ENCODE results near the gene COMMD1.

COMMD1 gene

DNA sequence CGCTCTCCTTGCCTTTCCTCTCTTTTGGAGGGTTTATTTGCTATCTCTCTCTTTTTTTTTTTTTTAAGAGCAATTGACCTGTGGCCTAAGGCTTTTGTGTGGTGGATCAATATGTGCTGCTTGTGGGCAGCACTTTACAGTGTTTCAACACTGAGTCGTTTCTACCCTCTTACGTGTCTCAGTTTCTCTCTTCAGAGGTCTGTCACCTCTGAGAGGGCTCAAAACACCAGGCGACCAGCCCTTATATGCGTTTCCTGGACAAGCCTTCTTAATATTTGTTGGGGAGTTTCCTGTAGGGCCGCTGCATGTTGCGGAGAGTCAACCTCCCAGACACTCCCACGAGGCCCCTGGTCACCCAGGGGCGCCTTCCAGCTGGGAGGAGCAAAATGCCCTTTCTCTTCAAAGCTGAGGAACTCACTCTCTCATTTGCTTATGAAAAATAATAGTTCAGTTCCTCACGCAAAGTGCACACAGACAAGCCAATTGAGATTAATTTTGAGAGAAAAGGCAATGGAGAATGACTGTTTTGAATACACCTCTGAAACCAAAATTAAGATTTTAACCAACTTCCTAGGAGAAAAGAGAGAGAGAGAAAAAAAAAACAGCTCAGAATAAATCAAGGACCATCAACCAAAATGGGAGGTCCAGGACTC is 194.2 kb downstream of the COMMD1 start:
- no peak overlapping the region for H2AFZ ChIP-seq (ENCODE audit: low read length)
- no peaks in the 10 kb centered on the region for H3K27me3 ChIP-seq (replicated peaks; ENCODE audit: insufficient read depth, low read length)
- no peak overlapping the region for H3K4me3 ChIP-seq (ENCODE audit: low read length)
- no peaks in the 10 kb centered on the region for H3K79me2 ChIP-seq (ENCODE audit: low read length)
- no peaks in the 10 kb centered on the region for H4K20me1 ChIP-seq (ENCODE audit: insufficient read depth, low read length)
- H3K9me2 ChIP-seq (replicated peaks; ENCODE audit: insufficient read depth, low read length): no peaks in the 10 kb centered on the region
- no peak overlapping the region for H3K9ac ChIP-seq (ENCODE audit: low read length)
- H3K9me3 ChIP-seq (replicated peaks; ENCODE audit: insufficient read depth, low read length): no peaks in the 10 kb centered on the region
- H3K4me2 ChIP-seq (ENCODE audit: low read depth, low read length): no peak overlapping the region
- H3F3A ChIP-seq (ENCODE audit: insufficient read depth, low read length): no peaks in the 10 kb centered on the region
- no peak overlapping the region for H3K27ac ChIP-seq (ENCODE audit: low read length)
- no peaks in the 10 kb centered on the region for H3K4me1 ChIP-seq (ENCODE audit: low read length)
- DNase-seq: no peak
- H3K36me3 ChIP-seq (replicated peaks; ENCODE audit: insufficient read depth, low read length): no peaks in the 10 kb centered on the region
- TF ChIP-seq EZH2phosphoT487 (IDR thresholded peaks at IDR 0.05; ENCODE audit: low read length) (no peak), EZH2 (optimal IDR thresholded peaks at IDR 0.05; ENCODE audit: low read depth, low read length) (no peak)
- TF ChIP-seq, protein P1, sequence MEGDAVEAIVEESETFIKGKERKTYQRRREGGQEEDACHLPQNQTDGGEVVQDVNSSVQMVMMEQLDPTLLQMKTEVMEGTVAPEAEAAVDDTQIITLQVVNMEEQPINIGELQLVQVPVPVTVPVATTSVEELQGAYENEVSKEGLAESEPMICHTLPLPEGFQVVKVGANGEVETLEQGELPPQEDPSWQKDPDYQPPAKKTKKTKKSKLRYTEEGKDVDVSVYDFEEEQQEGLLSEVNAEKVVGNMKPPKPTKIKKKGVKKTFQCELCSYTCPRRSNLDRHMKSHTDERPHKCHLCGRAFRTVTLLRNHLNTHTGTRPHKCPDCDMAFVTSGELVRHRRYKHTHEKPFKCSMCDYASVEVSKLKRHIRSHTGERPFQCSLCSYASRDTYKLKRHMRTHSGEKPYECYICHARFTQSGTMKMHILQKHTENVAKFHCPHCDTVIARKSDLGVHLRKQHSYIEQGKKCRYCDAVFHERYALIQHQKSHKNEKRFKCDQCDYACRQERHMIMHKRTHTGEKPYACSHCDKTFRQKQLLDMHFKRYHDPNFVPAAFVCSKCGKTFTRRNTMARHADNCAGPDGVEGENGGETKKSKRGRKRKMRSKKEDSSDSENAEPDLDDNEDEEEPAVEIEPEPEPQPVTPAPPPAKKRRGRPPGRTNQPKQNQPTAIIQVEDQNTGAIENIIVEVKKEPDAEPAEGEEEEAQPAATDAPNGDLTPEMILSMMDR (IDR thresholded peaks at IDR 0.05; ENCODE audit: low read length): no peak

DNA sequence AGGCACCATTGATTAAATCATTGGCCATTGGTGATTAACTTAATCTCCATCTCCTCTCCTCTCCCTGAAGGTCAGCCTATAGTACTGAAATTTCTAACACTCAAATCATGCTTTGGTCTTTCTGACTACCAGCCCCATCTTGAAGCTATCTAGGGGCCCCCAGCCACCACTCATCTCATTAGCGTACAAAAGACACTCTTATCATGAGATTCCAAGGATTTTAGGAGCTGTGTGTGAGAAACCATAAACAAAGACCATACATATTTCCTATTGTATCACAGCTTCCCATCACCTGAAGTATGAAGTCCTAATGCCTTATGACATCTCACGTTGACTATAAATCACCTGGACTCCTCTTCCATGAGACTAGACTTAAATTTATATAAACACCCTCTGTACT is 196.4 kb downstream of the COMMD1 start:
- Histone ChIP-seq H3K4me2 (ENCODE audit: low read depth, low read length) (no peak overlapping the region), H3K36me3 (replicated peaks; ENCODE audit: insufficient read depth, low read length) (no peaks in the 10 kb centered on the region), H3K4me3 (ENCODE audit: low read length) (no peak overlapping the region), H3K9ac (ENCODE audit: low read length) (no peak overlapping the region), H3F3A (ENCODE audit: insufficient read depth, low read length) (no peaks in the 10 kb centered on the region), H2AFZ (ENCODE audit: low read length) (no peak overlapping the region), H3K9me2 (replicated peaks; ENCODE audit: insufficient read depth, low read length) (no peaks in the 10 kb centered on the region), H3K4me1 (ENCODE audit: low read length) (no peaks in the 10 kb centered on the region), H3K27me3 (replicated peaks; ENCODE audit: insufficient read depth, low read length) (no peaks in the 10 kb centered on the region), H3K79me2 (ENCODE audit: low read length) (no peaks in the 10 kb centered on the region), H3K27ac (ENCODE audit: low read length) (no peak overlapping the region), H4K20me1 (ENCODE audit: insufficient read depth, low read length) (no peaks in the 10 kb centered on the region), H3K9me3 (replicated peaks; ENCODE audit: insufficient read depth, low read length) (no peaks in the 10 kb centered on the region)
- DNase-seq: no peak
- TF ChIP-seq, protein P1 (IDR thresholded peaks at IDR 0.05; ENCODE audit: low read length): no peak
- TF ChIP-seq EZH2phosphoT487 (IDR thresholded peaks at IDR 0.05; ENCODE audit: low read length): no peak
- no peak for TF ChIP-seq EZH2 (optimal IDR thresholded peaks at IDR 0.05; ENCODE audit: low read depth, low read length)

DNA sequence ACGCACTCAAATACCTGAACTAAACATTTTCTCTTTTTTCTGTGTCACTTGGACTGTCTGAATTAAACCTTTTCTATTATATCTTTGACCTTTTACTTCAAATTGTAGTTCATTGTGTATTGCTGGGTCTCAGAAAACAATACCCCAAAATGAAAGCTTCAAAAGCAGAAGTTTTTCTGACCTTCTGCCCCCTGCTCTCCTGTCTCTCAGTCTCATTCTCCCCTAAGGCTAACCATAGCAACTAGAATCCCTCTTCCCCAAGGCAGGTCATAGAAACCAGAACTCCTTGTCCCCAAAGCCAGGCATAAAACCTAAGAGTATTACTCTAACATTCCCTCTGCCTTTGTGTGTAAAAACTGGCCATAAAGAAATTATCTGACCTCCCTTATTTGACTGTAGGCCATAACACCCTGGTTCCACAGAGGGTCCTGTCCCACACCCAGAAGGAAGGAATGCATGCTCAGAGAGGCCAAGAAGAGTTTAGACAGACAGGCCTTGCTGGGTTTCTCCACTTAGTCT is 197.0 kb downstream of the COMMD1 start:
- Histone ChIP-seq H3K4me3 (ENCODE audit: low read length) (no peak overlapping the region), H3K79me2 (ENCODE audit: low read length) (no peaks in the 10 kb centered on the region), H3K27me3 (replicated peaks; ENCODE audit: insufficient read depth, low read length) (no peaks in the 10 kb centered on the region), H2AFZ (ENCODE audit: low read length) (no peak overlapping the region), H3K4me1 (ENCODE audit: low read length) (no peaks in the 10 kb centered on the region), H3K27ac (ENCODE audit: low read length) (no peak overlapping the region), H3K9me2 (replicated peaks; ENCODE audit: insufficient read depth, low read length) (no peaks in the 10 kb centered on the region), H4K20me1 (ENCODE audit: insufficient read depth, low read length) (no peaks in the 10 kb centered on the region), H3K9me3 (replicated peaks; ENCODE audit: insufficient read depth, low read length) (no peaks in the 10 kb centered on the region), H3K4me2 (ENCODE audit: low read depth, low read length) (no peak overlapping the region), H3F3A (ENCODE audit: insufficient read depth, low read length) (no peaks in the 10 kb centered on the region), H3K9ac (ENCODE audit: low read length) (no peak overlapping the region), H3K36me3 (replicated peaks; ENCODE audit: insufficient read depth, low read length) (no peaks in the 10 kb centered on the region)
- DNase-seq: no peak
- TF ChIP-seq EZH2 (optimal IDR thresholded peaks at IDR 0.05; ENCODE audit: low read depth, low read length) (no peak), EZH2phosphoT487 (IDR thresholded peaks at IDR 0.05; ENCODE audit: low read length) (no peak)
- TF ChIP-seq, protein P1 (IDR thresholded peaks at IDR 0.05; ENCODE audit: low read length): no peak
